Panc1 (cell line): ENCODE measurements around the gene ERCC1. TPM values are rescaled to one million over a fixed set of nuclear protein-coding genes. Genes with fewer than 3 reads are reported as not detected.

Source experiments
- ATAC-seq: fragments of 200-7000 bp; cut with Tn5 transposase; 2 replicates; pipeline ENCODE4 v1.9.1; 2020; ENCODE audit warnings: mild to moderate bottlenecking, moderate library complexity
- BruUV-seq: library from RNA; stranded (reverse); fragments of 400-500 nt; replicated peaks from 2 replicates; lab custom pipeline; 2021; lab: Mats Ljungman, UMichigan
- CTCF ChIA-PET: fragments of 300-600 bp; sonication (Branson Sonifier 250); formaldehyde crosslinking; loops from one replicate; lab custom pipeline; 2022; ENCODE audit warnings: antibody characterized with exemption; lab: Charles Lee
- POLR2A ChIA-PET: fragments of 300-600 bp; sonication (Branson Sonifier 250); formaldehyde crosslinking; loops from one replicate; lab custom pipeline; 2022; ENCODE audit warnings: antibody characterized with exemption; lab: Charles Lee
- DNase-seq: peaks from one replicate; pipeline ENCODE4 v3.0.0-alpha.2; 2010; ENCODE audit warnings: low read depth, low spot score
- H3K27ac ChIP-seq: 2 replicates; pipeline ENCODE4 v1.5.1; 2011; ENCODE audit warnings: mild to moderate bottlenecking, low read length, inconsistent platforms
- H3K27me3 ChIP-seq: fragments of 200-500 bp; sonication (Bioruptor generic); 2 replicates; pipeline ENCODE4 v1.6.0; 2014; ENCODE audit warnings: low read length, inconsistent platforms; ENCODE audit not compliant: control insufficient read depth, insufficient read depth
- H3K36me3 ChIP-seq: fragments of 200-500 bp; sonication (Bioruptor generic); 2 replicates; pipeline ENCODE4 v1.5.1; 2014; ENCODE audit warnings: inconsistent platforms, mild to moderate bottlenecking, low read length, moderate library complexity; ENCODE audit not compliant: control insufficient read depth, insufficient read depth
- H3K4me1 ChIP-seq: 2 replicates; pipeline ENCODE4 v1.5.1; 2011; ENCODE audit warnings: inconsistent platforms, mild to moderate bottlenecking, low read length, moderate library complexity; ENCODE audit not compliant: control insufficient read depth, insufficient read depth
- H3K4me3 ChIP-seq, 2 experiments: 2 replicates each; pipeline ENCODE4 v1.5.1; 2011 to 2012; ENCODE audit warnings: low read depth in 2 of 2, low read length in 2 of 2, mild to moderate bottlenecking in 2 of 2, inconsistent platforms in 1 of 2, moderate library complexity in 1 of 2
- H3K9me3 ChIP-seq: fragments of 200-500 bp; sonication (Bioruptor generic); 2 replicates; pipeline ENCODE4 v1.5.1; 2014; ENCODE audit warnings: low read depth, mild to moderate bottlenecking, inconsistent platforms, low read length, moderate library complexity; ENCODE audit not compliant: control insufficient read depth, insufficient read depth
- CTCF ChIP-seq: fragments of 450-650 bp; IDR thresholded peaks from 2 replicates; pipeline ENCODE4 v1.5.1; 2017; ENCODE audit warnings: mild to moderate bottlenecking
- POLR2AphosphoS5 ChIP-seq: IDR thresholded peaks from 2 replicates; pipeline ENCODE4 v1.6.1; 2012; ENCODE audit warnings: mild to moderate bottlenecking, low read depth, low read length, moderate library complexity
- REST ChIP-seq, 2 experiments: IDR thresholded peaks; 2 replicates each; pipeline ENCODE4 v1.6.1; 2011 to 2012; ENCODE audit warnings: low read depth in 2 of 2, control low read depth in 1 of 2, low read length in 1 of 2, mild to moderate bottlenecking in 1 of 2, moderate library complexity in 1 of 2; ENCODE audit not compliant: insufficient read depth in 1 of 2
- SIN3A ChIP-seq: IDR thresholded peaks from 2 replicates; pipeline ENCODE4 v1.6.1; 2012; ENCODE audit warnings: low read depth, mild to moderate bottlenecking, low read length, moderate library complexity, borderline replicate concordance; ENCODE audit not compliant: insufficient read depth
- TCF7L2 ChIP-seq: IDR thresholded peaks from 2 replicates; pipeline ENCODE4 v1.6.1; 2011; ENCODE audit warnings: mild to moderate bottlenecking, low read depth, low read length, inconsistent platforms
- in situ Hi-C: cut with HindIII; loops from 2 replicates; pipeline ENCODE4 v1.10.0; 2016; ENCODE audit warnings: low sequenced_read_pairs, low pct_unique_long_range_greater_than_20kb
- intact Hi-C: fragments of 100-400 bp; cut with micrococcal nuclease; formaldehyde crosslinking; loops from one replicate; pipeline ENCODE4 v1.10.0; 2022; ENCODE audit not compliant: unreplicated experiment
- total RNA-seq: library from RNA; stranded (reverse); gene quantifications from one replicate; pipeline ENCODE4 v1.2.1, GENCODE V29; 2021; ENCODE audit not compliant: unreplicated experiment

Gene ERCC1
- total RNA-seq, 1 experiment from 2014 or later, result 80.3 TPM

DNA sequence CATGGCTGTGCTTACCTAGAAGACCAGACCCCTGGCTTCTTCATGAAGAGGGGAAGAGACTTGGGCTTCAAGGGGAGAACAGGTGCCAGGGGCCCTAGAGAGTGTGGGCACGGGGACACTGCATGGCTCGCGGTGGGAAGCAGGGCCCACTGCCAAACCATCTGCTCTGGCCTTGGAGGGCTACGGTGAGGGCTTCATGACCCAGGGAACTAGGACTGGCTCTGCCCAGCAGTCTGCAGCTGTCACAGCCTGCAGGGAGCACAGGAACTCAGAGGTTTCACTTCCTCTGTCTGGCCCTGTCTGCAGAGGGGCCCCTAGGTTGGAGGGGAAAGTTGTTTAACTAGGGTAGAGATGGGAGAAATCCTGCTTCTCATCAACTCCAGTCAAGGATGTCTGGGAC is 4.3 kb downstream of the ERCC1 start:
- peaks cover 4% of the 10 kb centered on the region; the same call in 1 of the 2 replicates for H3K4me1 ChIP-seq
- POLR2A ChIA-PET, result no interaction called here
- no TSS peak for BruUV-seq
- TF ChIP-seq SIN3A (no peak), CTCF (no peak), TCF7L2 (no peak), POLR2AphosphoS5 (no peak), REST (IDR thresholded peaks at IDR 0.05; ENCODE audit: insufficient read depth in 1 of 2, low read depth in 2 of 2, low read length in 1 of 2) (no peak)
- no peak overlapping the region for H3K4me3 ChIP-seq
- intact Hi-C loops (no loop called here), in situ Hi-C loops (no loop called here)
- DNase-seq (no peak), ATAC-seq (no peak)
- H3K36me3 ChIP-seq, result peaks cover 5% of the 10 kb centered on the region
- no peak overlapping the region for H3K27ac ChIP-seq
- H3K9me3 ChIP-seq, result no peaks in the 10 kb centered on the region
- H3K27me3 ChIP-seq, result no peaks in the 10 kb centered on the region
- CTCF ChIA-PET, result no interaction called here

GRCh38 chr19:45418802-45419201 is 4.9 kb downstream of the ERCC1 start:
- ATAC-seq, result no peak
- no TSS peak for BruUV-seq
- POLR2A ChIA-PET, result no interaction called here

More at GRCh38 chr19:45418802-45419201, 4.9 kb downstream of the ERCC1 start:
- Histone ChIP-seq H3K9me3 (no peaks in the 10 kb centered on the region), H3K27me3 (no peaks in the 10 kb centered on the region), H3K27ac (no peak overlapping the region), H3K4me1 (peaks cover 3% of the 10 kb centered on the region; the same call in 1 of the 2 replicates), H3K4me3 (no peak overlapping the region), H3K36me3 (peaks cover 5% of the 10 kb centered on the region)
- CTCF ChIA-PET, result no interaction called here
- in situ Hi-C loops (no loop called here), intact Hi-C loops (no loop called here)
- DNase-seq, result no peak
- TF ChIP-seq SIN3A, result no peak
- no peak for TF ChIP-seq REST (IDR thresholded peaks at IDR 0.05; ENCODE audit: insufficient read depth in 1 of 2, low read depth in 2 of 2, low read length in 1 of 2)
- TF ChIP-seq TCF7L2, result no peak
- no peak for TF ChIP-seq CTCF
- no peak for TF ChIP-seq POLR2AphosphoS5
